ENCODE measurements around the gene SZRD1.

The SZRD1 gene

DNA sequence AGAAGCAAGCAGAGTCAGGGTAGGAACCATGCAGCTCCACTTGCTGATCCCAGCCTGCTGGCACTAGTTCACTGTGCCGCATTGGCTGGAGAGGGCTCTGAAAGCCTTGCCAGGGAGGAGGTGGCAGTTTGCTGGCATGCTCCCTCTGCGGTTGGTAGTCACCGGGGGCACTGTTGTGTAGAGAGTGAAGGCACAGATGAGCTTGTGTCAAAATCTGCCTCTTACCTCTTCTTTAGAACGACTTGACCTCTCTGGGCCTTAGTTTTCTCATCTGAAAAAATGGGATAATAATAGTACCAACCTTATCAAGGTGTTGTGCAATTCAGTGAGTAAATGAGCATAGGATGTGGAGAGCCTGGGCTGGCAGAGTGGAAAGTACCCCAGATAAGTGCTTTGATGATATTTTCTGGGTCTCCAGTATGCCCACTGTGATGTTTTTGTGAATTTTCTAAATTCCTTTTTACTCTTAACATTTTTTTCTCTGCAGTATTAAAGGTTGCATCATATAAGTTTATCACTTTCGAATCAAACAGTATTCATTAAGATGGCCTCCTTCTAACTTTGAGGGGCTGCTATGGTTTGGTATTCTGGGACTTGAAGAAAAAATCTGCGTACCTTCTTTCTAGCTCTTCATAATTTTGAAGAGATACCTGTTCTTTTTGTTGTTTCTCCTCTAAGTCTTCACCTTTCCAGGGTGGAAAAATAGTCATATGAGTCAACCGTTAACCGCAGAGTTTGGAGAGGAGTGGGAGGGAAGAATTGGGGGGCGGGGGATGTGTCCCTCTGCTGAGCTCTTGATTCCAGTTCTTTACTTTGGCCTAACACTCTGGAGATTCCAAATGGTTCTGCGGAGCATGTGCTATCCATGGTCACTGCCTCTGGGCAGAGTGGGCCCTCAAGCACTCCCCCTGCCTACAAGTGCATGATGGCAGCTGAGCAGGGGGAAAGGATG is 26.8 kb downstream of the SZRD1 start:
- no peak for DNase-seq (ENCODE audit: low read depth in 3 of 3, low spot score in 1 of 3)

DNA sequence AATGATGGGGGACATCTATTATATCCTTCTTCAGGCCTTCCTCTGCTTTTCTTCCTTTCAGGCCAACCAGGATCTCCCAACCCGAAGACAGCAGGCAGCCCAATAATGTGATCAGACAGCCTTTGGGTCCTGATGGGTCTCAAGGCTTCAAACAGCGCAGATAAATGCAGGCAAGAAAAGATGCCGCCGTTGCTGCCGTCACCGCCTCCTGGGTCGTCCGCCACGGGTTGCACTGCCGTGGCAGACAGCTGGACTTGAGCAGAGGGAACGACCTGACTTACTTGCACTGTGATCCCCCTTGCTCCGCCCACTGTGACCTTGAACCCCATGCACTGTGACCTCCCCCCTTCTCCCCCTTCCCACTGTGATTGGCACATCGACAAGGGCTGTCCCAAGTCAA is 27.9 kb downstream of the SZRD1 start:
- DNase-seq (ENCODE audit: low read depth in 3 of 3, low spot score in 1 of 3): no peak

DNA sequence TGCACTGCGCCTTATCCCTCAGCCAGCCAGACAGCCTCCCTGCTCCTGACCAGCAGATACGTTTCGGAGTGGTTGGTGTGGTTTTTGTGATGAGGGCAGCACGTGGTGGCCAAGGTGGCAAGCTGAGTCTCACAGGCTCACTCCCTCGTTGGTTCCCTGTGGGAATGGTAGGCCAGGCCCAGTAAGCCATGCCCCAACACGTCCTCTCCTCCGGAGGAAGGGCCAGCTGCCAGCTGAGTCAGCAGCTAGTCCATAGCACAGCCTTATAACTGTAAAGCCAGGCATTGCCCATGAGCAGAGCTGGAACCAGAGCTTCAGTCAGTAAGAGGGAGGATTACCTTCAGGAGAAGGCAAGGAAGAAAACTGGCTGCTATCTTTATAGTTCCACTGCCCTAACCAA is 29.5 kb downstream of the SZRD1 start:
- no peak for DNase-seq (ENCODE audit: low read depth in 3 of 3, low spot score in 1 of 3)

DNA sequence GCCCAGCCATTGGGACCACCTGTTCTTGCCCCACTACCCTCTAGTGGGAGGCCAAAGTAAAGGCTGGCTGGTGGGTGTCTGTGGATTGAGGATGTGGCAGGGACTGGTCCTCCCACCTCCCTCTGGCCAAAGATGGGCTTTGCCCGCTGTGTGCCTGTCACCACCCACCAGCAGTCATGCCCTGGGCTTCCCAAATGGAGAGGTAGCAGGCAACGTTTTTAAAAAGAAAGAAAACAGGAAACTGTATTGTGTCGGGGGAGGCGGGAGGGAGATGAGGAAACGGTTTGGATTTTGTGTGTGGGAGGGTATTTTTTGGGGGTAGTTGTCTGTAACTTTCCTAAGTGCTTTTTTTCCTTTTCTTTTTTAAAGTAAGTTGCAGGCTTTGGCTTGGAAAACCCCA is 30.1 kb downstream of the SZRD1 start:
- DNase-seq (ENCODE audit: low read depth in 3 of 3, low spot score in 1 of 3): no peak

DNA sequence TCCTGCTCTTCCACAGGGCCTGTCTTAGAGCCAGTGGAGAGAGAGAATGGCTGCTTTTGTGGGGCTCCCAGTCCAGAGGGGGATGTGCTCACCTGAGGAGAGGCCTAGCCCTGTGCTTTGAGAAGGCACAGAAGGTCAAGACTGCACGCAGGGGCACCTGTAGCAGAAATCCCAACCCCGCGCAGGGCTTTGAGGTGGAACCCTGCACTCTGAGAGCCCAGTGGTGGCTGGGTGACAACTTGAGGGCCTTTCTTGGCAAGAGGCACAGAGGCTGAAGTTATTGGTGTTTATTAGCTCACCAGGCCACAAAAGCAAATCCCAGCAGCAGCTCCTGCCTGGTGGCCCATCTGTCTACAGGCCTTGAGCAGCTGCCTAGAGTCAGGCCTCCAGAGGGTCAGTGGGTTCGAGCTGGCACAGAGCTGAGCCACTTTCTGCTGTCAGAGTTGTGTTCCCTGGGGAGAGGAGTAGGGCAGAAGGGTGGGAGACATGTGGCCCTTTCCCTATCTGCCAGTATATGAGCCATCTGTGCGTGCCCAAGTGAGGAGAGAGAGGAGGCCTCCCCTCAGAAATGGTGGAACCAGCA is 31.4 kb downstream of the SZRD1 start:
- no peak for DNase-seq (ENCODE audit: low read depth in 3 of 3, low spot score in 1 of 3)

DNA sequence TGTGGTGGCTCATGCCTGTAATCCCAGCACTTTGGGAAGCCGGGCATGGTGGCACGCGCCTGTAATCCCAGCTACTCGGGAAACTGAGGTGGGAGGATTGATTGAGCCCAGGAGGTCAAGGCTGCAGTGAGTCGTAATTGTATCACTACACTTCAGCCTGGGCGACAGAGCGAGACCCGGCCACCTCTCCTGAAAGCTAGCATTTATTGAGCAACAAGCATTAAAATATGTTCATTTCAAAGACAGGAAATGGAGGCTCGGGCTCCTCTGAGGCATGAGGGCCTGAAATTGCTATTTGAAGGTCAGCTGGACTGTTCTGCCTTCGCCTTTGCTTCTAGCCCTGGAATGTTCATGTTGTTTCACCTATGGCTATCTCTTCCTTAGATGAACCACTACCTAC is 35.7 kb downstream of the SZRD1 start:
- DNase-seq (ENCODE audit: low read depth in 3 of 3, low spot score in 1 of 3): no peak

DNA sequence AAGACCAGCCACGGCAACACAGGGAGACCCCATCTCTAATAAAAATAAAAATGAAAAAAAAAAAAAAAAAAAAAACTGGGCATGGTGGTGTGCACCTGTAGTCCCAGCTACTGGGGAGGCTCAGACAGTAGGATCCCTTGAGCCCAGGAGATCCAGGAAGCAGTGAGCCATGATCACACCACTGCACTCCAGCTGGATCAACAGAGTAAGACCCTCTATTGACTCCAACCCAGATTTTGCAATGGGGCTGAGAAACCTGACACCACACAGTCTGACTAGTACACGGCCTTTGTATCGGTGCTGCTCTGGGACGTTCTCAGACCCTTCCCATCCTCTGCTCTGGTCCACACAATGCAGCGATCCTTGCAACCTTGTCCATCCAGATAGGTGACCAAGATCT is 38.4 kb downstream of the SZRD1 start:
- DNase-seq (ENCODE audit: low read depth in 3 of 3, low spot score in 1 of 3): no peak

DNA sequence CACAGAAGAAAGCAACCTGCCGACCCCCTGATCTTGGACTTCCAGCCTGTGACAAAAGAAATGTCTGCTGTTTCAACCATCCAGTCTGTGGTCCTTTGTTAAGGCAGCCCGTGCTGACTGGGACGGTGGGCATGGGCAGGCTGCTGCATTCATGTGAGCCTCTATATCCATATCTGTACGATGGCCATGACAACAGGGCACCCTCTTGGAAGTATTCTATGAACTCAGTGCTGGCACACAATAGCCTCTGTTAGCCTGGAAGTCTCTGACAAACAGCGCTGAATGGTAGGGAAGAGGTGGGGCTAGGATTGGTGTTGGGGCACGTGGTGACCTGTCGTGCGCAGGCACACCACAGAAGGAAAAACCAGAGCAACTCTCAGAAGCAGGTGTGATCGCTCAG is 39.8 kb downstream of the SZRD1 start:
- no peak for DNase-seq (ENCODE audit: low read depth in 3 of 3, low spot score in 1 of 3)

DNA sequence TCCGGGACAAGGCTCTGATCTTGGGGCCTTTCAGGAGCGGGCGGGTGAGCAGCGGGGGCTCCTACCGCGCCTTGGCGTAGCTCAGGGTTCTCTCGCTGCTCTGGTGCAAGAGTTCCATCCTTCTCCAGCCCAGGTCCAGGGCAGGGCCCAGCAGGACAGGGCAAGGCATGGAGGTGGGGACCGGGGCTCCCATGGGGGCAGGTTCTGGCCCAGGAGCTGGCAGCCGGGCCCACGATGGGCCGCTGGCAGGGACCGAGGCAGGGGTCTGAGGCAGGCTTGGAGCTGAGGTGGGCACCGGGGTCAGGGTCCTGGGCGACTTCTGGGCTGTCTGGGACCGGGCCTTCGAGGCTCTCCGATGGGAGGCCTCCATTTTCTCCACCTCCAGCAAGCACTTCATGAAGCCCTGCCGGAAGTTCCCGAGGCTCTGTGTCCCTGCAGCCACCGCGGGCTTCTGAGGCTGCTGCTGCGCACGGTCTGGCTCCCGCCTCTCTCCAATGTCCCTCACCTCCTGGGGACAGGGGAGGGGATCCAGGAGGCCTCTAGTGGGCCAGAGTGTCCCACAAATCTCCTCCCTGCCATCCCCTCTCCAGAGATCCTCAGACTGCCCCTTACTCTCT is 42.6 kb downstream of the SZRD1 start:
- no peak for DNase-seq (ENCODE audit: low read depth in 3 of 3, low spot score in 1 of 3)

DNA sequence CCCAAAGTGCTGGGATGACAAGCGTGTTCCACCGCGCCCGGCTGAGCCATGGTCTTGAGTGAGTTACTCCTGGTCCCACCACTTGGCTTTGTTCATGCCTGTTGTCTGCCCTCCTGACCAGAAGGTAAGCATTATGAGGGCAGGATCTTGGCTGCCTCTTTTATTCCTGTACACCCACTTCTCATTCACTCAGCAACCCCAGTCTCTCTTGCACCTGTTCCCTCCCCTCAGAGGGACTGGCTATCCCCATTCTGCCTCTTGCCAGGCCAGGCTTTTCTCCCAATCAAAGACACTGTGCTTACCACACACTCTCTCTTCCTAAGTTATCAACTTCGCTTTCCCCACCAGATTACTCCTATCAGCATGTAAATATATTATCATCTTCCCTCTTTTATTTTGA is 43.8 kb downstream of the SZRD1 start:
- DNase-seq (ENCODE audit: low read depth in 3 of 3, low spot score in 1 of 3): no peak

DNA sequence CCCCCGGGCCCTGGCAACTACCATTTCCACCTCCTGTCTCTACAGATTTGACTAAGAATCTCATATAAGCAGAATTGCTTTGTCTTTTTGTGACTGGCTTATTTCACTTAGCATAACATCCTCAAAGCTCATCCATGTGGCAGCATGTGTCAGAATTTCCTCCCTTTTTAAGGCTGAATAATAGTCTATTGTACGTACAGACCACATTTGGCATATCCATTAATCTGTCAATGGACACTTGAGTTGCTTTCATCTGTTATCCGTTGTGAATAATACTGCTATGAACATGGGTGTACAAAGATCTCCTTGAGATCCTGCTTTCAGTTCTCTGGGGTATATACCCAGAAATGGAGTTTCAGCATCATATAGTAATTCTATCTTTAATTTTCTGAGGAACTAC is 46.1 kb downstream of the SZRD1 start:
- DNase-seq (ENCODE audit: low read depth in 3 of 3, low spot score in 1 of 3): no peak

DNA sequence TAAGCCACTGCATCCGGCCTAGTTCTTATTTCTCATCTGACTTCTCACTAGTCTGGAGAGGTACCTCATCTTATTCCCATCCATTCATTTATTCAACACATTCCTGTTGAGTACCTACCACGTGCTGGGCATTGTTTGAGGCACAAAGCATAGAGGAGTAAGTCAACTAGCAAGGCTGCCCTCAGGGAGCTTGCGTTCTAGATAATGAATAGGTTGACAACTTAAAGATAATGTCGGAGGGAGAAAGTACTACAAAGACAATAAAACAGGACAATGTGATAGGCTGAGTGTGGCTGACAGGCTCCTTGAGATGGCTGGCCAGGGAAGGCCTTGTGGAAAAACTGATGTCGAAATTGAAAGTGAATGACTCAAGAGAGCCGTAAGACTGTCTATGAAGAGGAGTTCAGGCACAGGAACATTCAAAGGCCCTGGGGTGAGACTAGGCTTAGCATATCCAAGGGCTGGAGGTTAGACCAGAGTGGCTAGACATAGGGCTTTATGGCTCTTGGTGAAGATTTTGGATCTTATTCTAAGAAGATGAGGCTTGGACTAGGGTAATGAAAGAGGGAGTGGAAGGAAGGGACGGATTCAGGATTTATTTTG is 51.9 kb downstream of the SZRD1 start:
- DNase-seq (ENCODE audit: low read depth in 3 of 3, low spot score in 1 of 3): no peak

DNA sequence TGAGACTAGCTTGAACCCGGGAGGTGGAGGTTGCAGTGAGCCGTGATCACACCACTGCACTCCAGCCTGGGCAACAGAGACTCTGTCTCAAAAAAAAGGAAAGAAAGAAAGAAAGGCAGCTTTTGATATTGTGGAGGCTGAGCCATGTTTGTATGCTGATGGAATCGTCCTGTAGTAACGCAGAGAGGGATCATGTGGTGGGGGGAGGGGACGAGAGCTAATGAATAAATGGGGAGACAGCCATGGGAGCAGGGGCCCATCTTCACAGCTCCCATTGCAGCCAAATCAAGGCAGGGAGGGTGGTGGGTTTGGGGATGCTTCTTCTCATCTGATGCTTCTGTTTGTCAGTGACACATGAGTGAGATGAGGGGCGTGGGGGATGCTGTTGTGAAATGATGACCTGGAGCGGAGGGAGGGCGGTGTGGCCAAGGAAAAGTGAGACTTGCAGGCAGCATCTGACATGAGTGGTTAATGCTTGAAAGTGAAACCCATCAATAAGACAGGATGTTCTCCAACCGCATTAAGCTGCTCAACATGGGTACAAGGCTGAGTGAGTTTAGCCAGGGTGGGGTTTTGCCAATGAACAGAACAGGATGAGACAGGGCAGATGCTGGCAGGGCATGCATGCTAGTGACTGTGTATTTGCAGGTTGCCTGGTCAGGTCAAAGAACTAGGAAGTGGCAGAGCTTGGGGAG is 53.5 kb downstream of the SZRD1 start:
- DNase-seq (ENCODE audit: low read depth in 3 of 3, low spot score in 1 of 3): peak; percentile 12 to 21 (median 19)

DNA sequence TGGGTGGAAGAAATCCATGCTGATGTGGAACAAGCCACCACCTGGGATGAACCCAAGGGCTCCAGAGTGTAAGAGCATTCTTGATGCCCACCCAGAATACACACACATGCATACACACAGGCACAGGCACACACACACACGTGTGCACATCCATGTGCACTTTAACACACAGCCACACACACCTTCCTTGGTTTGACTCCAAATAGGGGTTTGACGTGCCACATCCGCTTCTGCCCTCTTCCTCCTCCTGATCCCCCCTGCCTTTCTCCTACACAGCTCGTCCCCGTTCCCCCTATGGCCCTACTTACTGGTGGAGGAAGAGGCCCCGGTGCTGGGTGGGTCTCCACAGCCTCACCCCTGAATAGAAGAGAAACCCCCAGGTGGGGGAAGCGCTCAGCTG is 54.2 kb downstream of the SZRD1 start:
- DNase-seq (ENCODE audit: low read depth in 3 of 3, low spot score in 1 of 3): no peak

DNA sequence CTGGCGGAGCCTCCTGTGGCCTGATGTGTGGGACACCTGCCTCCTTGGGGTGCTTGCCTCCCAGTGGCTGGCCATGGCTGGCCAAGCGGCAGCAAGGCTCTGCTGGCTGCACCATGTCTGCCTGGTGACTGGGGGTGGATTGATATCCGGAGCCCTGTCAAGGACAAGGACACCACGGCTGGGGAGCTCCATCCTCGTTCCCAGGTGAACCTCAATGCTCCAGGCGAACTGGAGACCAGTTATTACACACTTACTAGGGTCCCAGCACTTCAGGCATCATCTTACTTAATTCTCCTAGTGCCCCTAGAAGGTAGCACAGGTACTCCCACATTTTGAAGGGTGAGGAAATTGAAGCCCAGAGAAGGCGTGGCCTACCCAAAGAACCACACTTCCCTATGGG is 55.0 kb downstream of the SZRD1 start:
- DNase-seq (ENCODE audit: low read depth in 3 of 3, low spot score in 1 of 3): no peak

DNA sequence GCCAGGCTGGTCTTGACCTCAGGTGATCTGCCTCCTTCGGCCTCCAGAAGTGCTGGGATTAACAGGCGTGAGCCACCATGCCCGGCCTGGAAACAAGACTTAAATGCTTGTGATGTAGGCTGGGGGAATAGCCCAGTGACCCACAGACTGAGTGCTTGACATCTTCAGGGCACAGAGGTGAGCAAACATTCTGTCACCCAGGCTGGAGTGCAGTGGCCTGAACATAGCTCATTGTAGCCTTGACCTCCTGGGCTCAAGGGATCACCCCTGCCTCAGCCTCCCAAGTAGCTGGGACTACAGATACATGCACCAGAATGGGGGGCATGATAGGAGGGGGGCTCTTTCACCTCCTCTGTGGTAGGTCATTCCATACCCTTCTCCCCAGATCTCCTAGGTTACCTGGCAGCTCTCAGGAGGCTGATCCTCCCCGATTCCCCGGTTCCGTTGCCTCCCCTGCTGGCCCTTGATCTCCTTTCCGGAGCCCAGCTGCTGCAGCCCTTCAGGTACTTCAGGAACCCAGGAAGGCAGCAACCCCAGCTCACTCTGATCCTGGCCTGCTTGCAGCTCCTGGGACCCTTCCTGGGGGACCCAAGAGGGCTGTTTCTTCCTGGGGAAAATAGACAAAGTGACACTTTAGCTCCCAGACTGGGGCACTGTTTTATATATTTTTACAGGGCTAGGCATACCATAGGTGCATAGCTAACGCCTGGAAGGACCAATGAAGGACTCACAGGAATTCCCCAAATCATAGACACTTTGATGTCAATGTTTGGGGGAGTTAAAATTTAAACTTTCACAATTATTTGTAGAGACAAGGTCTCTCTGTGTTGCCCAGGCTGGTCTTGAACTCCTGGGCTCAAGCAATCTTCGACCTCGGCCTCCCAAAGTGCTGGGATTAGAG is 58.3 kb downstream of the SZRD1 start:
- DNase-seq (ENCODE audit: low read depth in 3 of 3, low spot score in 1 of 3): no peak

DNA sequence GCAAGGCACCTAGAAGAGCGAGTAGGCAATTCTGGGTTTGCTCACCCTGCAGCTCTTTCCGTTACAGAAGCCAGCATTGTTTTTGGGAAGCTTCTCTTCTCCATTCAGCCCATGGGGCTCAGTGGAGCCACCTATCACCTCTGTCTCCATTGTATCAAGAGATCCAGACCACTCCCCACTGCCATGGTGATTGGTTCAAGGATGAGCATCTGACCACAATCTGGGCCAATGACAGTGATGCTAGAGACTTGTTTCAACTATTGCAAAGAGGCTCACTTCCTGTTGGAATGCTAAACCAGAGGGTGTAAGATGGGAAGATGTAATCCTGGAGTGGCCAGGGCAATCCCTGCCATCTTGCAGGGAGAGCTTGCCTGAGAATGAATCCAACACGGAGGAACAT is 63.6 kb downstream of the SZRD1 start:
- DNase-seq (ENCODE audit: low read depth in 3 of 3, low spot score in 1 of 3): no peak

DNA sequence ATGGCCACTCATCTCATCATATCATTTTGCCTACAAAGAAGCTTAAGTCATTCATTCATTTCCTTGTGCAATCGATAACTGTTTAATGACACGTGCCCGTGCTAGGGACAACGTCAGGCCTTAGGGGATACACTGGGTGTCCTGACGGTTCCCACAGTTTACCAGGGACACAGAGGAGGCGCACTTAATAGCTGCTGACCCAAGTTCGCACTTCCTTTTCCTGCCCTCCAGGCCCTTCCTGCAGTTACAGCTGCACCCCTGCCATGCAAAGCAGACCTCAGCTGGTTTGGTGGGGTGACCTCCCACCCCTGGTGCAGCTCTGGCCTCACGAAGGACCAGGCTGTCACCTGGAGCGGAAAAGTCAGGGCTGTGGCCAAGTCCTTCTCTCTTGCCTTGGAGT is 66.0 kb downstream of the SZRD1 start:
- DNase-seq (ENCODE audit: low read depth in 3 of 3, low spot score in 1 of 3): no peak

DNA sequence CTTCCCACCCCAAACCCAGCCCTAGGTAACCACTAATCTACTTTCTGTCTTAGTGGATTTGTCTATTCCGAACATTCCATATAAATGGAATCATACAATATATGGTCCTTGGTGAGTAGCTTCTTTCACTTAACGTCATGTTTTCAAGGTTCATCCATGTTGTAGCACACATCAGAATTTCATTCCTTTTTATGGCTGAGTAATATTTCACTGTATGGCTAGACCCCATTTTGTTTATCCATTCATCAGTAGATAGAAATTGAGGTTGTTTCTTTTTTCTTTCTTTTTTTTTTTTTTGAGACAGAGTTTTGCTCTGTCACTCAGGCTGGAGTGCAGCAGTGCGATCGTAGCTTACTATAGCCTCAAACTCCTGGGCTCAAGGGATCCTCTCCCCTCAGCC is 67.0 kb downstream of the SZRD1 start:
- no peak for DNase-seq (ENCODE audit: low read depth in 3 of 3, low spot score in 1 of 3)

DNA sequence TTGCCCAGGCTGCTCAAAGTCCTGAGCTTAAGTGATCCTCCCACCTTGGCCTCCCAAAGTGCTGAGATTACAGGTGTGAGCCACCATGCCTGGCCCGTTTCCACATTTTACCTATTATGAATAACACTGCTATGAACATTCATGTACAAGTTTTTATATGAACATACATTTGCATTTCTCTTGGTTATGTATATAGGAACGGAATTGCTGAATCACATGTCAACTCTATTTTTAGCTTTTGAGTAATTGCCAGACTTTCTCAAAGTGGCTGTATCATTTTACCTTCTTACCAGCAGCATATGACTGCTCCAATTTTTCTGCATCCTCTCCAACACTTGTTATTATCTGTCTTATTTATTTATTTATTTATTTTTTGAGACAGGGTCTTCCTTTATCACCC is 67.5 kb downstream of the SZRD1 start:
- no peak for DNase-seq (ENCODE audit: low read depth in 3 of 3, low spot score in 1 of 3)

All from stimulated activated CD4-positive, alpha-beta T cell treated with anti-CD3 and anti-CD28 coated beads, TNF-alpha, amount 100 ng/mL, for 1 hour (primary cell).